Epithelial cell of proximal tubule (primary cell): ENCODE measurements around the gene FHOD3. TPM values are rescaled to one million over a fixed set of nuclear protein-coding genes. Genes with fewer than 3 reads are reported as not detected.
A peak's percentile ranks its signal among the peaks of the same experiment; 100 is the strongest.

Experiments
- DNase-seq: peaks from one replicate; pipeline ENCODE4 v3.0.0-alpha.2; 2011; ENCODE audit warnings: low read depth
- H3K4me3 ChIP-seq: 2 replicates; pipeline ENCODE4 v1.5.1; 2011; ENCODE audit warnings: low read depth, mild to moderate bottlenecking, low read length
- CTCF ChIP-seq: conservative IDR thresholded peaks from 2 replicates; pipeline ENCODE4 v1.5.1; 2012; ENCODE audit warnings: low read depth, mild to moderate bottlenecking, low read length
- total RNA-seq: library from RNA; depleted of rRNA; stranded (reverse); fragments of >200 nt; gene quantifications from 2 replicates; pipeline ENCODE4 v1.2.3, GENCODE V29; 2015

The FHOD3 gene
- total RNA-seq, 1 donor from 2014 or later = 27.3 TPM

DNA sequence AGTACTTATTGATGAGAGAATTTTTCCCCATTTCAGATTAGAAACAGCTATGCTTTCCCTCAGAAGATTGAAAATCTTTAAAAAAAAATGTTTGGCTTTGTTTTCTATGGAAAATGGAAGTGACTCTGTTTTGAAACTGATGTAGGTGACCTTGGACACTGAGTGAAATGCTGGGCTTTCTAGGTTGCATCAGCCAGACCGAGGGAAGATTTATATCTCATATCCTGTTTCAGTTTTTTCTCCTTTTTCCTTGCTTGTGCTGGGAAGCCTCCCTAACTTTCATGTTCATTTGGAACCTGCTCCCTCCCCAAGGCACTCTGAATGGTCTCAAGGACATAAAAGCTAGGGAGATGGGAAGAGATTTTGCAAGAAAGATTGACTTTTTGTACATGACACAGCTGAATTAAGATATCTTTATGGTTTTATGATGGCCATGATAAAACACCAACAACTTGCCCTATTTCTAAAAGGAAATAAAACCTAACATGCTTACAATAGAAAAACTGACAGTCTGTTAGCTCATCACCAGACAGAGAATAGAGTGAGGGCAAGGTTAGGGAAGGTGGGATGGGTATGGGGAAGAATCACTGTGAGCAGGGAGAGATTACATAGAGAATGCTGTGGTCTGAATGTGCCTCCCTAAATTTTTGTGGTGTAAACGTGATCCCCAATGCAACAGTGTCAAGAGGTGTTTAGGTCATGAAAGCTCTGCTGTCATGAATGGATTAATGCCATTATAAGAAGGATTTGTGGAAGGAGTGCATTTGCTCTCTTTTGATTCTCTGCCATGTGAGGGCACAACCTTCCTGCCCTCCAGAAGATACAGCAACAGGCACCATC, 281.6 kb downstream of the FHOD3 start:
- no peak for DNase-seq
- no peak overlapping the region for H3K4me3 ChIP-seq
- no peak for TF ChIP-seq CTCF

- TF ChIP-seq CTCF = peak; percentile 20
- no peak for DNase-seq
- no peak overlapping the region for H3K4me3 ChIP-seq
These were observed 282.8 kb downstream of the FHOD3 start for GRCh38 chr18:36580266-36580665.

DNA sequence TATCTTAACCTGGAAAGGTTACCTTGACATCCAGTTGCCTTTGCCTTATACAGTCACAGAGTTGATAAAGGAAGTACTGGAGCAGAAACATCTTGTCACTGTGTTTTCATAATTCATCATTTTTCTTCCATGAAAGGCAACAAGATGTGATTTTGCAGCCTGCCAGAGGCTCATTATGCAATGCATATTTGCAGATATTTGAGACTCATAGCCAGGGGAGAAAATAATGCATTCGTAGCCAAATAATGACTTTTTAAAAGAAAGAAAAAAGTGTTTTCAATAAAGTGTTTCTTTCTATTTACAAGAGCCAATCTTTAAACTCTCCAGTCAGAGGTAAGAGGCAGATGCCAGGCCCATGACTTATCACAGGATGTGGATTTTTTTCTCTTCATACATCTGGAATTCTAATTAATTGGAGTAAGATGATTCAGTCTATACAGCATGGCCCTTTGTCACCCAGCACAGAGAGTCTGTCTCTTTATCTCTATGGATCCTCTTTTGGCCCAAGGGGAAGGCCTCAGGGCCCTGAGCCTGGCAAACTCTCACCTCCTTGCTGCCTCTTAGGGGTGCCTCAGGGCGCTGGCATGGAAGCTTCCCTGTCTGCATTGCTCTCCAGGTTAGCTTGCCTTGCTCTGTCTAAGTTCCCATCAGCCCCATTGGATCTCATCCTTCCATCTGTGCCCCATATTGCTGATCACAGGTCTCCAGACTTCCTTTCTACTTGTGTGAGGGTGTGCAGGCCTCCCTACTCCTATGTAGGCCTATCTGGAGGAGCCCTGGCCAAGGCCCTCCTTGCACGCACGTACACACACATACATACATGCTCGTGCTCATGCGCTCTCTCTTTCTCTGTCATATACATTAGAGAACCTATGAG, 283.6 kb downstream of the FHOD3 start:
- DNase-seq = no peak
- no peak for TF ChIP-seq CTCF
- no peak overlapping the region for H3K4me3 ChIP-seq

GRCh38 chr18:36582988-36583745, 285.7 kb downstream of the FHOD3 start:
- H3K4me3 ChIP-seq = no peak overlapping the region
- no peak for DNase-seq
- TF ChIP-seq CTCF = no peak

- DNase-seq = no peak
- H3K4me3 ChIP-seq = no peak overlapping the region
- no peak for TF ChIP-seq CTCF
These were observed 292.5 kb downstream of the FHOD3 start for GRCh38 chr18:36589857-36590543.
